Measurements from ENCODE around the gene PBRM1.

- no peak for TF ChIP-seq CTCF (IDR thresholded peaks at IDR 0.05; ENCODE audit: control extremely low read depth in 1 of 3, insufficient read depth in 1 of 3, low read depth in 1 of 3, low read length in 3 of 3)
- TF ChIP-seq KDM5A (IDR thresholded peaks at IDR 0.05; ENCODE audit: low read length): no peak
- TF ChIP-seq CHD1 (IDR thresholded peaks at IDR 0.05; ENCODE audit: low read depth, low read length): no peak
- TF ChIP-seq JUN (IDR thresholded peaks at IDR 0.05; ENCODE audit: low read depth, low read length): no peak
- TF ChIP-seq EZH2 (IDR thresholded peaks at IDR 0.05; ENCODE audit: low read depth, low read length, severe bottlenecking): no peak
- no peak for TF ChIP-seq SP1 (IDR thresholded peaks at IDR 0.05; ENCODE audit: low read depth, low read length)
- no peak for TF ChIP-seq SIN3A (conservative IDR thresholded peaks at IDR 0.05 in 1 of 2, IDR thresholded peaks at IDR 0.05 in 1 of 2; ENCODE audit: low read depth in 1 of 2, low read length in 2 of 2)
- TF ChIP-seq YY1 (IDR thresholded peaks at IDR 0.05; ENCODE audit: low read depth, low read length): no peak
- no peak for TF ChIP-seq POLR2AphosphoS5 (IDR thresholded peaks at IDR 0.05; ENCODE audit: low read depth, low read length)
- no peak for TF ChIP-seq BRCA1 (IDR thresholded peaks at IDR 0.05; ENCODE audit: low read depth, low read length)
- TF ChIP-seq EP300 (IDR thresholded peaks at IDR 0.05; ENCODE audit: borderline replicate concordance in 1 of 2, low read depth in 2 of 2, low read length in 2 of 2): no peak
- TF ChIP-seq MAX (IDR thresholded peaks at IDR 0.05): no peak
These were observed 45.0 kb upstream of the PBRM1 start for GRCh38 chr3:52730681-52731080.

Measured in H1 (cell line).